ENCODE data around the gene KCNG2. TPM values are rescaled to one million over a fixed set of nuclear protein-coding genes. Genes with fewer than 3 reads are reported as not detected.
A peak's percentile ranks its signal among the peaks of the same experiment; 100 is the strongest.

Gene KCNG2
- total and polyA plus RNA-seq, 2 of the 4 experiments (the other 2 are of a cell fraction): not detected

- Histone ChIP-seq H2BK20ac (ENCODE audit: low read depth, low read length) (no peak overlapping the region), H3K9me1 (ENCODE audit: insufficient read depth, low read length) (no peaks in the 10 kb centered on the region; the same call in 1 of the 2 replicates), H2AK5ac (ENCODE audit: low read depth, low read length) (no peak overlapping the region), H4K5ac (ENCODE audit: low read depth, low read length) (no peak overlapping the region), H3K18ac (ENCODE audit: low read depth, low read length) (no peak overlapping the region), H3K4me1 (ENCODE audit: control insufficient read depth, insufficient read depth, low read length) (peaks cover 2% of the 10 kb centered on the region; the same call in 1 of the 2 replicates), H3K56ac (ENCODE audit: extremely low read depth, insufficient read depth, low read length) (no peak overlapping the region), H4K20me1 (ENCODE audit: insufficient read depth, low read length) (no peaks in the 10 kb centered on the region), H2AFZ (replicated peaks; ENCODE audit: low read length, poor library complexity) (peak overlapping the region; percentile 81), H3K9me3 (ENCODE audit: control insufficient read depth, insufficient read depth, low read length) (peaks cover under 1% of the 10 kb centered on the region; the same call in 1 of the 2 replicates), H3K4ac (ENCODE audit: low read depth, low read length) (0 out of 2 replicates have a peak overlapping the region, but pooled peaks have one; percentile 48), H4K8ac (ENCODE audit: low read depth in 2 of 2, low read length in 2 of 2) (peak overlapping the region in 1 of 2 experiments; percentile 47; a peak in 1 of 4 replicates), H2BK120ac (ENCODE audit: low read depth, low read length) (no peak overlapping the region; the same call in 1 of the 2 replicates), H3K14ac (replicated peaks; ENCODE audit: low read depth, low read length) (no peak overlapping the region), H2BK5ac (ENCODE audit: low read depth, low read length, poor library complexity, severe bottlenecking) (no peak overlapping the region), H3K36me3 (ENCODE audit: control insufficient read depth, insufficient read depth, low read length) (no peaks in the 10 kb centered on the region), H2AK9ac (replicated peaks; ENCODE audit: low read depth, low read length, poor library complexity) (no peak overlapping the region), H3K9ac (ENCODE audit: low read depth, low read length) (no peak overlapping the region), H4K91ac (ENCODE audit: insufficient read depth, low read depth, low read length) (no peak overlapping the region), H3K23ac (ENCODE audit: low read depth, low read length) (no peak overlapping the region), H3K4me3 (ENCODE audit: insufficient read depth, low read depth, low read length) (no peak overlapping the region), H3K79me1 (ENCODE audit: low read depth in 1 of 2, low read length in 2 of 2) (no peaks in the 10 kb centered on the region), H3K27me3 (ENCODE audit: control insufficient read depth, insufficient read depth, low read length) (no peaks in the 10 kb centered on the region; the same call in 1 of the 2 replicates), H3K27ac (ENCODE audit: insufficient read depth, low read length) (no peak overlapping the region), H3K4me2 (ENCODE audit: low read depth, low read length) (peak overlapping the region; percentile 27; the same call in 1 of the 2 replicates), H2BK15ac (ENCODE audit: low read depth, low read length) (no peak overlapping the region)
- no TSS peak for BruUV-seq (replicated peaks)
- dilution Hi-C loops (cut with HindIII; ENCODE audit: low sequenced_read_pairs, unreplicated experiment) (no loop called here), in situ Hi-C loops (cut with MboI; ENCODE audit: low sequenced_read_pairs) (no loop called here), intact Hi-C loops (cut with micrococcal nuclease) (no loop called here)
- peak; percentile 58 for DNase-seq
- ChIA-PET CTCF (no interaction called here), POLR2A (ENCODE audit: unreplicated experiment) (no interaction called here)
- WGBS, 2 experiments (ENCODE audit: extremely low coverage in 2 of 2, insufficient read length in 1 of 2): 20% methylated on average over 7 of the region's 14 CpGs; no CpG with 5 or more reads in 1 of the 2 experiments
- peak; percentile 43; the same call in 1 of the 2 replicates for TF ChIP-seq USF2 (IDR thresholded peaks at IDR 0.05; ENCODE audit: low read depth, low read length)
- no peak for TF ChIP-seq MAFK (IDR thresholded peaks at IDR 0.05; ENCODE audit: low read depth, low read length)
- peak; percentile 68 for TF ChIP-seq CEBPB (IDR thresholded peaks at IDR 0.05; ENCODE audit: low read depth, low read length)
- TF ChIP-seq CHD1 (IDR thresholded peaks at IDR 0.05; ENCODE audit: low read depth, low read length): no peak
- ATAC-seq (ENCODE audit: low read depth): peak; percentile 75
These were observed 59.4 kb downstream of the KCNG2 start for GRCh38 chr18:79857082-79857671.

Measured in IMR-90 (cell line).